ENCODE results near the gene DOK3. TPM values are rescaled to one million over a fixed set of nuclear protein-coding genes. Genes with fewer than 3 reads are reported as not detected.

The DOK3 gene
- polyA plus RNA-seq (ENCODE audit: insufficient read length in 3 of 3) = 1 to 10 TPM; 3.3 to 4.3 (median 3.8) TPM

GRCh38 chr5:177509381-177509951 lies at the start of gene DOK3:
TSS of gene DOK3 (minus strand) at chr5:177509826. CDS start at chr5:177509540, 286 bp downstream.
- no peak for DNase-seq (ENCODE audit: low read depth in 3 of 3, low spot score in 2 of 3)

GRCh38 chr5:177557796-177558195 lies 48.2 kb upstream of the DOK3 start:
- DNase-seq (ENCODE audit: low read depth in 3 of 3, low spot score in 2 of 3) = no peak

- peak in 1 of 3 donors; percentile 26 for DNase-seq (ENCODE audit: low read depth in 3 of 3, low spot score in 2 of 3)
Observed at GRCh38 chr5:177557041-177557647, 47.5 kb upstream of the DOK3 start.

- DNase-seq (ENCODE audit: low read depth in 3 of 3, low spot score in 2 of 3) = no peak
Observed at GRCh38 chr5:177555665-177556064, 46.0 kb upstream of the DOK3 start.

GRCh38 chr5:177555228-177555627 lies 45.6 kb upstream of the DOK3 start:
- DNase-seq (ENCODE audit: low read depth in 3 of 3, low spot score in 2 of 3) = no peak

GRCh38 chr5:177554474-177555111 lies 45.0 kb upstream of the DOK3 start, which contains the start of gene FAM193B:
TSS of gene FAM193B (minus strand) at chr5:177554563. CDS start at chr5:177554458, 105 bp downstream.
- DNase-seq (ENCODE audit: low read depth in 3 of 3, low spot score in 2 of 3) = peak; percentile 75 to 78 (median 77)

- peak in 1 of 3 donors; percentile 12 for DNase-seq (ENCODE audit: low read depth in 3 of 3, low spot score in 2 of 3)
Observed at GRCh38 chr5:177553671-177554429, 44.2 kb upstream of the DOK3 start.

- DNase-seq (ENCODE audit: low read depth in 3 of 3, low spot score in 2 of 3) = no peak
Observed at GRCh38 chr5:177552839-177553455, 43.3 kb upstream of the DOK3 start.

GRCh38 chr5:177550122-177550521 lies 40.5 kb upstream of the DOK3 start:
- no peak for DNase-seq (ENCODE audit: low read depth in 3 of 3, low spot score in 2 of 3)

GRCh38 chr5:177548495-177548894 lies 38.9 kb upstream of the DOK3 start:
- no peak for DNase-seq (ENCODE audit: low read depth in 3 of 3, low spot score in 2 of 3)

- no peak for DNase-seq (ENCODE audit: low read depth in 3 of 3, low spot score in 2 of 3)
Observed at GRCh38 chr5:177547736-177548135, 38.1 kb upstream of the DOK3 start.

GRCh38 chr5:177546258-177546741 lies 36.7 kb upstream of the DOK3 start:
- no peak for DNase-seq (ENCODE audit: low read depth in 3 of 3, low spot score in 2 of 3)

GRCh38 chr5:177545487-177546257 lies 36.0 kb upstream of the DOK3 start:
- DNase-seq (ENCODE audit: low read depth in 3 of 3, low spot score in 2 of 3) = no peak

- no peak for DNase-seq (ENCODE audit: low read depth in 3 of 3, low spot score in 2 of 3)
Observed at GRCh38 chr5:177542816-177543465, 33.3 kb upstream of the DOK3 start.

GRCh38 chr5:177540438-177540837 lies 30.8 kb upstream of the DOK3 start:
- no peak for DNase-seq (ENCODE audit: low read depth in 3 of 3, low spot score in 2 of 3)

GRCh38 chr5:177539411-177539810 lies 29.8 kb upstream of the DOK3 start:
- no peak for DNase-seq (ENCODE audit: low read depth in 3 of 3, low spot score in 2 of 3)

GRCh38 chr5:177538876-177539275 lies 29.2 kb upstream of the DOK3 start:
- DNase-seq (ENCODE audit: low read depth in 3 of 3, low spot score in 2 of 3) = no peak

- no peak for DNase-seq (ENCODE audit: low read depth in 3 of 3, low spot score in 2 of 3)
Observed at GRCh38 chr5:177537389-177538361, 28.0 kb upstream of the DOK3 start.

All from right renal cortex interstitium (tissue), 3 donors.